ENCODE results near the gene FAT1.
"Not testable (repeated sequence)": the region's sequence is repeated elsewhere in the genome, so short reads cannot be mapped to it uniquely, and the experiment has no call there.

The FAT1 gene

GRCh38 chr4:186723292-186724057, at the start of gene FAT1:
Gene FAT1, minus strand, starts transcription at chr4:186723856. Its CDS starts 14,029 bp downstream, at chr4:186709827.
- no peak for ATAC-seq
- H3K4me1 Mint-ChIP-seq = no peaks in the 10 kb centered on the region
- no peak within 1 kb of the TSS for H3K27ac Mint-ChIP-seq
- H3K4me3 Mint-ChIP-seq = no peak within 1 kb of the TSS
- no peaks in the 10 kb centered on the region for H3K36me3 Mint-ChIP-seq
- H3K9me3 Mint-ChIP-seq = no peaks in the 10 kb centered on the region
- peaks cover 35% of the 10 kb centered on the region for H3K27me3 Mint-ChIP-seq

- Mint-ChIP-seq H3K4me3 (no peak overlapping the region), H3K27me3 (no peaks in the 10 kb centered on the region), H3K4me1 (no peaks in the 10 kb centered on the region), H3K27ac (no peak overlapping the region), H3K36me3 (no peaks in the 10 kb centered on the region), H3K9me3 (peaks cover 14% of the 10 kb centered on the region)
- ATAC-seq = no peak
These were observed 49.4 kb upstream of the FAT1 start for GRCh38 chr4:186772936-186773487.

DNA sequence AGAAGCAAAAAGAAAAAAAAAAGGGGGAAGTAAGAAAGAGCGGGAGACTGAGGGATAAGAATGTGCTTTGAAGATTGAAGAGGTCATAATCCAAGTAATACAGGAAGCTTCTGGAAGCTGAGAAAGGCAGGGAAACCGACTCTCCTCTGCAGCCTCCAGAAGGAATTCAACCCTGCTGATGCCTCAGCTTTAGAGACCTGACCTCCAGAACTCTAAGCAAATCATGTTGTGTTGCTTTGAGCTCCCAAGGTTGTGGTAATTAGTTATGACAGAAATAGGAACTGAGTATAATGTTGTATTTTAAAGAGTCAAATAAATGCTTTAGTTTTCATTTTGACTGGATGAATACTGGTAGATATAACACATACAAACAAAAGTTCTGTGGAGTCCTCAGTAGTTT, 48.0 kb upstream of the FAT1 start:
- Mint-ChIP-seq H3K9me3 (peaks cover 16% of the 10 kb centered on the region), H3K36me3 (no peaks in the 10 kb centered on the region), H3K4me3 (no peak overlapping the region), H3K27ac (no peak overlapping the region), H3K27me3 (no peaks in the 10 kb centered on the region), H3K4me1 (no peaks in the 10 kb centered on the region)
- ATAC-seq = no peak

- no peaks in the 10 kb centered on the region for H3K27me3 Mint-ChIP-seq
- no peak overlapping the region for H3K27ac Mint-ChIP-seq
- H3K9me3 Mint-ChIP-seq = peaks cover 14% of the 10 kb centered on the region
- H3K4me3 Mint-ChIP-seq = no peak overlapping the region
- H3K36me3 Mint-ChIP-seq = no peaks in the 10 kb centered on the region
- no peaks in the 10 kb centered on the region for H3K4me1 Mint-ChIP-seq
- ATAC-seq = no peak
These were observed 47.0 kb upstream of the FAT1 start for GRCh38 chr4:186770481-186771175.

DNA sequence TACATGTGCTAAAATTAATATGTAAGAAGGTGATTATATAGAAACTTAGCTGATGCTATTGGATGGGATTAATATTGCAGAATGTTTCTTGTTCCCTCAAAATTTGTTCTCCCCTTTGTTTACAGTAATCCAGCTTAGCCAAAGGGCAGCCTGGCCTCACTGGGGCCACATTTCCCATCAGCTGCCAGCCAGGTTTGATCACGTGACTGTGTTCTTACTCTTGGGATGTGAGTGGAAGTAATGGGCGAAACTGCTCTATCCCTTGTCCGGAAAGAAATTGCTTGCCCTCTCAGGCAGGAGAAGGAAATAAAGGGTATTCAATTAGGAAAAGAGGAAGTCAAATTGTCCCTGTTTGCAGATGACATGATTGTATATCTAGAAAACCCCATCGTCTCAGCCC, 44.1 kb upstream of the FAT1 start:
- Mint-ChIP-seq H3K9me3 (peaks cover 5% of the 10 kb centered on the region), H3K4me3 (no peak overlapping the region), H3K36me3 (no peaks in the 10 kb centered on the region), H3K27me3 (no peaks in the 10 kb centered on the region), H3K27ac (no peak overlapping the region), H3K4me1 (no peaks in the 10 kb centered on the region)
- ATAC-seq = no peak

GRCh38 chr4:186765673-186766546, 42.3 kb upstream of the FAT1 start:
- ATAC-seq = no peak
- no peaks in the 10 kb centered on the region for H3K4me1 Mint-ChIP-seq
- H3K36me3 Mint-ChIP-seq = no peaks in the 10 kb centered on the region
- no peak overlapping the region for H3K27ac Mint-ChIP-seq
- no peaks in the 10 kb centered on the region for H3K27me3 Mint-ChIP-seq
- H3K9me3 Mint-ChIP-seq = peaks cover 2% of the 10 kb centered on the region
- H3K4me3 Mint-ChIP-seq = no peak overlapping the region

- no peak overlapping the region for H3K27ac Mint-ChIP-seq
- H3K36me3 Mint-ChIP-seq = no peaks in the 10 kb centered on the region
- H3K27me3 Mint-ChIP-seq = no peaks in the 10 kb centered on the region
- no peak overlapping the region for H3K4me3 Mint-ChIP-seq
- H3K9me3 Mint-ChIP-seq = peaks cover 2% of the 10 kb centered on the region
- no peak for ATAC-seq
- H3K4me1 Mint-ChIP-seq = no peaks in the 10 kb centered on the region
These were observed 41.5 kb upstream of the FAT1 start for GRCh38 chr4:186765138-186765537.

DNA sequence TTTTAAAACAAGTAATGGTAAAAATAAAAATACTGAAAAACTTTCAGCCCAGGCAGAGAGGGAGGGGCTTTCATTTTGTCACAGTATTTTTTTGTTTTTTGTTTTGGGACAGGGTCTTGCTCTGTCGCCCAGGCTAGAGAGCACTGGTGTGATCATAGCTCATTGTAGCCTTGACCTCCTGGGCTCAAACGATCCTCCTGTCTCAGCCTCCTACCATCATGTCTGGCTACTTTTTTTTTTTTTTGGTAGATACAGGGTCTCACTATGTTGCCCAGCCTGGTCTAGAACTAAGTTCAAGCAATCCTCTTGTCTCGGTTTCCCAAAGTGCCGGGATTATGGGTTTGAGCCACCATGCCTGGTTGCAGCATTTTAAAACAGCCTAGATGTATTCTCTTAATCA, 40.8 kb upstream of the FAT1 start:
- Mint-ChIP-seq H3K4me1 (no peaks in the 10 kb centered on the region), H3K9me3 (peaks cover 2% of the 10 kb centered on the region), H3K27me3 (no peaks in the 10 kb centered on the region), H3K36me3 (no peaks in the 10 kb centered on the region), H3K27ac (no peak overlapping the region), H3K4me3 (no peak overlapping the region)
- ATAC-seq = no peak

DNA sequence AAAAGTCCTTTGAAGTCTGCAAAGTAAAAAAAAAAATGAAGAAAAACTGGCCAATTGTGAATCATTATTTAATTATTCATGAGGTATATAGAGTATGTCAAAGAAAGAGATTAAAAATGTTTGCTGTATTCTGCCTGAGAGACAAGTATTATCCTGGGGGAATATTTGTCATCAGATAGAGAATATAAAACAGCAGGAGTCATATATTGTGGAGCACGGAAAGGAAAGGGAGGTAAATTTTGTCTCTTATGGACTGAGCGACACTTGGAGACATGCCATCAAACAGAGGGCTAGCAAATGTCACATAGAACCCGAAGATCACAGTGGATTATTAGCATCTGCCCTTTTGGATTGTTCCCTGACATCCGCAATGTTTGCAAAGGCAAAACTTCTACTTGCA, 39.2 kb upstream of the FAT1 start:
- ATAC-seq = no peak
- Mint-ChIP-seq H3K4me1 (no peaks in the 10 kb centered on the region), H3K27me3 (no peaks in the 10 kb centered on the region), H3K27ac (no peak overlapping the region), H3K4me3 (no peak overlapping the region), H3K36me3 (no peaks in the 10 kb centered on the region), H3K9me3 (peaks cover 2% of the 10 kb centered on the region)

GRCh38 chr4:186762361-186762760, 38.7 kb upstream of the FAT1 start:
- ATAC-seq = no peak
- Mint-ChIP-seq H3K9me3 (no peaks in the 10 kb centered on the region), H3K27me3 (no peaks in the 10 kb centered on the region), H3K4me3 (no peak overlapping the region), H3K4me1 (no peaks in the 10 kb centered on the region), H3K36me3 (no peaks in the 10 kb centered on the region), H3K27ac (no peak overlapping the region)

- H3K9me3 Mint-ChIP-seq, H3K27ac Mint-ChIP-seq, H3K4me3 Mint-ChIP-seq, H3K36me3 Mint-ChIP-seq, H3K4me1 Mint-ChIP-seq, ATAC-seq, H3K27me3 Mint-ChIP-seq: not testable (repeated sequence)
These were observed 38.3 kb upstream of the FAT1 start for GRCh38 chr4:186761956-186762355.

- Mint-ChIP-seq H3K4me1 (no peaks in the 10 kb centered on the region), H3K36me3 (no peaks in the 10 kb centered on the region), H3K27ac (no peak overlapping the region), H3K4me3 (no peak overlapping the region), H3K27me3 (no peaks in the 10 kb centered on the region), H3K9me3 (peaks cover 3% of the 10 kb centered on the region)
- no peak for ATAC-seq
These were observed 37.7 kb upstream of the FAT1 start for GRCh38 chr4:186761393-186761792.

DNA sequence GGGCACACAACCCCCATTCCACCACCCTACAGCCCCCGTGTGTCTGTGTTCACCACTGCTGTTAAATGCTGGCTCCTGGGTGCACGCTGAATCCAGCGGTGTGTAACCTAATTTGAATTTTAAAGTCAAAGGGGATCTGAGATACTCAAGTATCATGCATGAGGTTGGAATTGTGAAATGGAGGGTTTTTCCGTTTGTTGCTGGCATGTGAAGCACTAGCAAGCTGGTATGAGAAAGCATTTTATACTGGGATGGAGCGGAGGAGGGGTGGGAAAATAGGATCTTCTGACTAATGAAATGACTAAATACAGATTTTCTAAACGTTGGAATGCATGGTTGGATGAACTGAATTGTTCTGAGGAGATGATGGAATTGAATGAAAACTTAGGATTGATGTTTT, 36.9 kb upstream of the FAT1 start:
- Mint-ChIP-seq H3K4me1 (no peaks in the 10 kb centered on the region), H3K9me3 (peaks cover 7% of the 10 kb centered on the region), H3K27ac (no peak overlapping the region), H3K4me3 (no peak overlapping the region), H3K36me3 (no peaks in the 10 kb centered on the region), H3K27me3 (no peaks in the 10 kb centered on the region)
- ATAC-seq = no peak

GRCh38 chr4:186759990-186760389, 36.3 kb upstream of the FAT1 start:
- Mint-ChIP-seq H3K9me3 (peaks cover 7% of the 10 kb centered on the region), H3K36me3 (no peaks in the 10 kb centered on the region), H3K27me3 (no peaks in the 10 kb centered on the region), H3K4me3 (no peak overlapping the region), H3K4me1 (no peaks in the 10 kb centered on the region), H3K27ac (no peak overlapping the region)
- no peak for ATAC-seq

GRCh38 chr4:186758929-186759682, 35.5 kb upstream of the FAT1 start:
- H3K4me1 Mint-ChIP-seq = no peaks in the 10 kb centered on the region
- no peaks in the 10 kb centered on the region for H3K36me3 Mint-ChIP-seq
- H3K9me3 Mint-ChIP-seq = peaks cover 7% of the 10 kb centered on the region
- H3K27ac Mint-ChIP-seq = no peak overlapping the region
- no peaks in the 10 kb centered on the region for H3K27me3 Mint-ChIP-seq
- no peak overlapping the region for H3K4me3 Mint-ChIP-seq
- ATAC-seq = no peak

All from stimulated activated memory B cell treated with anti-CD40 and anti-IgM and Interleukin-4, amounts not matched to agents 10 μg/mL and 1 μg/mL and 100 μg/mL, for 72 hours (primary cell).